GM21515 (cell line): ENCODE measurements around the gene KCNJ12.

Source experiments
- ATAC-seq: cut with Tn5 transposase; IDR thresholded peaks from one replicate; pipeline ENCODE4 v1.9.1; 2021; ENCODE audit not compliant: unreplicated experiment

Gene KCNJ12

DNA sequence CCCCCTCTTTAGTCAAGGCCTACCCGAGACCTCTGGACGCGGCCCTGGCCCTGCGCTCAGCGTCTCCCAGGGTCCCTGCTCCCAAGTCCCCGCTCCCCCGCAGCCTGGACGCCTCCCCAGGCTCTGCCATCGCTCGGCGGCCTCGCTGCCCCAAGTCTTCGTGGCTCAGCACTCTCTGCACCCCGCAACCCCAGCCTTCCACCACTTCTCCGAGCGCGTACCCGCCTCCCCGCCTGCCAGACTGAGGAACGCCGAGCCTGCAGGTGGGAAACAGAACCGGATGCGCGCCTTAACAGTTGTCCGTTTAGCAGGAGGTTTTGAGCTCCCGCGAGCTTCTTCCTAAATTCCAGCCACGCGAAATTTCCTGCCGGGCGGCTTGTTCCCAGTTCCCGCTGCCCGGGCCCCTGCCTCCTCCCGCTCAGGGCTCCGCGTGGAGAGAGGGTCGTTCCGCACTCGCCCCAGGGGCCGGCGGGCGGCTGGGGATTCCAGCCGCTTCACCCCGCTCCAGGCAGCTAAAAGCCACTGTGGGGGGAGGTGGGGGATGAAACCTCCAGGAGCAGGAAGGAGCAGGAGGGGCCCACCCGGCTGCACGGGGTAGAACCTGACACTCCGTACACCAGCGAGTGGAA, 87.7 kb downstream of the KCNJ12 start:
- ATAC-seq = no peak

DNA sequence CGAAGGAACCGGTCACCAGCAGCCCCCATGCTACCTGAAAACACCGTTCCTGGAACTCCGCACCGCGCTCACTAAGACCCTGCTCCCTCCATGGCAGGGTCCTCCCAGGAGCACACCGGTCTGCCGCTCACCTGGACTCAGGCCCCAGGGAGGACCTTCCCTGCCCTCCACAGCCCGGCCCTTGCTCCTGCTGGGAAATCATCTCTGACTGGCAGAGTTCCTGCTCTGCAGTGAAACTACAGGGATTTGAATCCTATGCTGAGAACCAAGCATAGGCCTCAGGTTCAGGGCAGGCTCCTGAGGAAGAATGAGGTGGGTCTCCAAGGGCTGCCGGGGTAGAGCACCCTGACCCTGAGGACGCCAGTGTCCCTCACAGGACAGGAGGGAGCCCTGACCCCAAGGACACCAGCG, 88.5 kb downstream of the KCNJ12 start:
- ATAC-seq = no peak

DNA sequence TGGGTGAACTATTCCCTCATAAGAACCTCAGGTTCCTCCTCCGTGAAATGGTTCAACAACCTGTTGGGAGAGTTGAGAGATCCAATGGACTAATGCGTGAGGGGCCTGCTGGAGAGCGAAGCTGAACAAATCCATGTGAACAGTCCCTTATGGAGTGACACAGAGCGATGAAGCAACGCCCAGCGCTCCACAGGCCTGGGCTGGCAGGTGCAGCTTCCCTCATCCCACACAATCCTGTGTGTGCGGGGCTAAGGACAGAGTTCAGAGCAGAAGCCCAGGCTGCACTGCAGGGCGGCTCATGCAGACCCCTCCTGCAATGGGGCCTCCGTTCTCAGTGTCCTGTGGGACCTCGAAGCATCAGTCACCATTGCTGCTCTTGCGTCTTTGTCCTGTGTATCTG, 90.4 kb downstream of the KCNJ12 start:
- ATAC-seq = no peak

DNA sequence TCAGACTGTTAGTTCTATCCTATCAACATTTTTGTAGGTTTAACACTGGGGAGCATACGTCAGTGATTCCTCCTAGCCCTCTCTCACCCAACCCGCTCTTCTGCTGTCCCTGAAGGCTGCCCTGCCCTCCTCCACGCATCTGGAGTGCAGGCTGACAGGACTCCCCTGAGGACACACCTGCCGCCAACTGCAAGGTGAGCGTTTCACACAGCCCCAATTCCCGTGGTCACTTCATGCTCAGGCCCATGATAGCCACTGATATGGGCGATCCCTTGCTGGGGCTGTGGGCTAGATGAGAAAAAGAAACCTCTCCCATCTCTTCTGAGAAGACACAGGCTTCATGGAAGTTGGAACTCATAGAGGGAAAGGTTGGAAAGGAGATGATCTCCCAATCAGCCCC, 91.0 kb downstream of the KCNJ12 start:
- ATAC-seq = no peak

DNA sequence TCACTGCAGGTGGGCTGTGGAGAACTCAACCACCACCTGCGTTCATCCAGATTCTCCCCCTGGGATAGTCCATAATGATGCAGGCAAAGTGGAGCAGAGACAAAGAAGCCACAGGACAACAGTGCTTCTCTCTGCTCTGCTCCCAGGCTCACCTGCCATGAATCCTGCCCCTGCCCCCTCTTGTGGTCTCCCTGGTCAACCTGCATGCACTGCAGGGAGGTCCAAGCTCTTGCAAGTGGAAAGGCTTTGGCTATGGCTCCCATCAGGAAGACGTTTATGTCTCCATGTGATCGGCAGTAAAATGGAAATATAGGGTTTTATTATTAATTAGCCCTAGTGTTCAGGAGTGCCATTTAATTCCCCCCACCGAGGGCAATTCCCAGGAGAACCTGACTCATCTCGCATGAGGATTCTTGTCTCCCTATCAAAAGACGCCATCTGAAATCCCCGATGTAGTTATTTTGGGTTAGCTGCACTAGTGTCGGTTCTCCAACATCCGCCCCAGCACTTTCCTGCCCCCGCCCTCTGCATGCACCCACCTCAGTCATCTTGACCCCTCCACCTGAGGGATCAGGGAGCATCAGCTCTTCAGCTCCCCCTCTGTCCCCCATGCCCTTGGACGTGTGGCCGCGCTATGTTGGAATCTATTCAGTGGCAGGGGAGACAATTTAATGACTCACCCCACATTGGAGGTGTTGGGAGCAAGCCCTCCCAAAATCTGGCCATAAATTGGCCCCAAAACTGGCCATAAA, 91.8 kb downstream of the KCNJ12 start:
- ATAC-seq = no peak
